Activated T-helper 1 cell treated with Interleukin-2 at 50 U/mL for 16 hours (primary cell): ENCODE results near the gene SIGLEC6.

Experiments
- DNase-seq: peaks from one replicate; pipeline ENCODE4 v3.0.0-alpha.2; 2020; ENCODE audit warnings: low read depth

The SIGLEC6 gene

DNA sequence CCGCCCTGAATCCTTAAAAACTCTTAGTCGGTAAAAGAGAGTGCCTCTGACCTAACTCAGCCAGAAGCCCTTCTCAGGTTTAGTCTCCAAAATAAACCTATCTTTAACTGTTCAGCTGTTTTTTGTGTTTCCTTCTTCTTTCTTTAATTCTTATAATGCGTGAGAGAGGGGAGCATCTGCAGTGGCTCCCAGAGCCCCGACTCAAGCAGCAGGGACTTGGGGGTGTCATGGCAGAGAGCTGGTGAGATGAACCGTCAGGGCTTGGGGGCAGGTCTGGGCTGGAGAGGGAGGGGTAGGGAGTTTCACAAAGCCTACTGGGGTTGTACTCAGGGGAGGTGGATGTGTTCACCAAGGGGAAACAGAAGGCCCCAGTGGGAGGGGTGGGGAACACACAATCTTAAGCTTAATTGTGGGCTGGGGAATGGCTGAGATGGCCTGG lies 16.8 kb upstream of the SIGLEC6 start:
- no peak for DNase-seq

DNA sequence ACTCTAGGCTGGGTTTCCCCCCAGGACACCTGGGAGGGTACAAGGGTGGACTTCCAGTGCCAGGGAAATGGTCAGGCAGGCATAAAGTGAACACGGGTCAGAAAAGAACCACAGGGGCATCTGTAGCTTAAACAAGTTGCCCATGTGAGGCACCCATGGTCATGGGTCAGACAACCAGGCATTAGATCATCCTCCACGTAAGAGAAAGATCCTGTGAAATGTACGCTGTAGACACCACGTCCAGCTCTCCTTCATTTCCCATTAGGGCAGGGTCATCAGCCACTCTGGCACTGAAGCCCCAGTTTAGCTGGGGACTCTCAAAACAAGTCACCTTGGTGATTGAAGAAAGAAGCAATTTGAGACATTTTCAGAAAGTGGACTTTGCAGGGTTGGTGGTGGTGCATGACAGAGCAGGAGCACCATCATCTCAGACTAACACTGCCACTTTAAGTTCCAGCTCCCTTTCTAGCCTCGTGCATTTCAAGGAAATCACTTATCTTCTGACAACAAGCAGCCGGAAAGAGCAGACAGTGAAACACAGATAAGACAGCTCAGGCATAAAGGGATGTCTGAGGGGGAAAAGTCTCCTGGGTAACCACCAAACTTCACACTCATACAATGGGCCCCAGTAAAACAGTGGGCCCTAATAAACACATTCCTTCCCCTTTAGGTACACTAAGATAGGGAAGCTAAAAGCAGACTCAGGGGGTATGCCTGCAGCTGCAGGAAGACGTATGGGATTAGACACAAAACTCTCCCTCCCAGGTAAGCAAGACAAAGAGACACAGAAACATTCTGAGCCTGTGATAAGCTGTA lies 16.1 kb upstream of the SIGLEC6 start:
- DNase-seq = no peak

DNA sequence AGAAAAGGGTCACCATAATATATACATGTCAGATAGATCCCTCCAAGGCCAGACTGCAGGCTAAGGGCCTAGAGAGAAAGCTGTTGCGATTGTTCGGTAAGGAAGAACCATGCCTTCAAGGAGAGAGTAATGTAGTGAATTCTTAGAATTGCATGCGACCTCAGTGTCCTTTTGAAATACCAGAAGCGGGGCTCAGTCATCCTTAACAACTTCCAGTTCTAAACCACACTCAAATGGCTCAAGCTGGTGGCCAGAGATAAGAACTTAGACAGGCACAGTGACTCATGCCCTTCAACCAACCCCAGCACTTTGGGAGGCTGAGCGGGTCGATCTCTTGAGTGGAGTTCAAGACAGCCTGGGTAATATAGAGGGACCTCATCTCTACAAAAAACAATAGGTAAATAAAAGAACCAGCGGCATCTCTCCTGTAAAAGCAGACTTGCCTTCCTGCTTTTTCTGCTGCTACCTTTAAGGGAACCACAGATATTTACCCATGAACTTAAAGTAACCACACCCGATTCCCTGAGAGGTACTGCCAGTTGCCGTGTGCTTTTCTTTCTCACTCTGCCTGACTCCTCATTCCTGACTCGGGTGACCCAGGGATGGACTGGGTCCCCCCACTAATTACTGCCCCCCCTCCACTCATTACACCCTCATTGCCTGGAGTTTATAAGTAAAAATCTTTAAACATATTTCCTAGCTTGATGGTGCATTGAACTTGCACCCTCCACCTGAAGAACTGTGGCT lies 15.4 kb upstream of the SIGLEC6 start:
- DNase-seq = no peak

DNA sequence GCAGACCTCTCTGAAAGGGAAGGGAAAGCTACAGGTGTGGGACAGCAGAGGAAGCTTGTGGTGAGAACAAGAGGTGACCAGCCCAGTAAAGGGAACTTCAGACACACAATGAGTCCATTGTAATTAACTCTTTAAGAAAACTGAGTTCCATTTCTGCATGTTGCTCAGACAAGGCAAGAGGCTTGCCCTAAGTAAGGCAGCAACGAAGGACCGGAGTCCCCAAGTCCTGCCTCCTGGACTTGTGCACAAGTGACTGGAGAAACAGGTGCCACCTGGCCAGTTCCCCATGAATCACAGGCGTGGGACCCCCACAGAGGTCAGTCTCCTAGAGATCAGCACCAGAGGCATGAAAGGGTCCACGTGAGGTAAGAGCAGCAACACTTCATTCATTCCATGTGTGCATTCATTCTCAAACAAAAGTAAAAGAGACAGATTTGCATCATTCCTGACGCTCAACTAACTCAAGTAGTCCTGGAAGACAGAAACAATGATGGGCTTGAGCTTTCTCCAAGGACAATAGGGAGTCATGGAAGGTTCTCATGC lies 14.7 kb upstream of the SIGLEC6 start:
- DNase-seq = no peak

DNA sequence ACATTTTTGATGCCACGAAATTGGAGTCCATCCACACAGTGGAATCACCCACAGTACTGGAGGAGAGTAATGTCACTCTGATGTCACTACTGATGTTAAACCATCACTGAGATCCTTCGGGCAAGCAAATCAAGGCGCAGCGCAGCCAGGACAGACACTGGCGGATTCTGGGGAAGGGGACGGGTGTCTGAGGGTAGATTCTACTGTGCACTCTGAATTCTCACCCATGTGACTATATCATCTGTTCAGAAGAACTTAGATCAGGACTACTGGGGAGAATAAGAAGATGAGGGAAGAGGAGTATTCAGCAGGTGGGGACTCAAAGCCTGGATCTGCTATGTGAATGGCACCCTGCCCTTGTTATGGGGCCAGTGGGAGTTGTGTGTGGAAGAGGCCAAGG lies 12.6 kb upstream of the SIGLEC6 start:
- DNase-seq = no peak

DNA sequence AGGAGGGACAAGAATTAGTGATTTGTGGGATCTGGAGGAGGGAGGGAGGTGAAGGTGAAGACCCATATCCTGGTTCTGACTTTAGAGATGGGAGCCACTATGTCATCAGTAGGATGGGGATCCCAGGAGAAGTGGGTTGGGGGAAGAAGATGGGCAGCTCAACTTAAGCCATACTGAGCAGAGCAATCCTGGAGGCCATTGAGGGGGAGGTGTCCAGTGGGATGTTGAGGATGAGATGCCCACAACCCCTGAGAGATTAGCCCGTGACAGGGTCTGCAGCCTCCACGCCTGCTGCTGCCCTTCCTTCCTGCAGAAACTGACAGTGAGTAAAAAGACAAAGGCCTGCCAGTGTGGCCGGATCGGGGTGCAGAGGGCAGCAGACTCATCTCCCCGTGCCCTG lies 11.2 kb upstream of the SIGLEC6 start:
- no peak for DNase-seq

DNA sequence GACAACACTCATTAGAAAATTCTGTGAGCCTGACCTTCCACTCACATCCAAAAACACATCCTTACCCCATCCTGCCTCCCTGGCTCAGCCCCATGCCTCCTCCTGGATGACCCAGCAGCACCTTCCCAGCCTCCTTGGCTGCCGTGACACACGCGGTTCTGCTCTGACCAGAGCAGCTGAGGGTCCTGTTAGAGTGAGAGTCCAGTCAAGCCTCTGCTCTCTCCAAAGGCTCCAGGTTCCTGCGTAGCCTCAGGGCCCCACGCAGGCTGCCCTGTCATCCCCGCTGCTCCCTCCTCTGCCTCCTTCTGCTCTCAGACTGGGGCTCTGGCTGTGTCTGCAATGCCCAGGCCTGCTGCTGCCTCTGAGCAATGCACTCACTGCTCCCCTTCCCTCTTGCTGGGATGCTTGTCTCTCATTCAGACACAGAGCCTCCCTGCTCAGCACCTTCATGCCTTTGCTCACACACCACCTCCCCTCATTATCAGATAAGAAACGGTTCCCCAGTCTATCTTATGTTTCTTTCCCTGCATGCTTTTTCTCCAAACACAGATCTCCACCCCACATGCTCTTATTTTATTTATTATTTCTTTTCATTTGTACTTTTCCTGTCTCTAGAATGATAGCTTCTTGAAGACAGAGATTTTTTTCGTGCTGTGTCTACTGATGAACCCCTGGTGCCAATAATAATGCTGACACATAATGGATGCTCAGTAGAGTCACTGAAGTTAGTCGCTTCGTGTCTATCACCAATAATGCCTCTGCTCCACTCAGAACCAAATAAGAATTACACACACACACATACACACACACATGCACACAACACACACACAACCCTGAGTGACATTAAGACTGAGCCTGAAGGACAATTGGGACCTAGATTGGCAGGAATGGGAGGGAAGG lies 10.2 kb upstream of the SIGLEC6 start:
- no peak for DNase-seq

DNA sequence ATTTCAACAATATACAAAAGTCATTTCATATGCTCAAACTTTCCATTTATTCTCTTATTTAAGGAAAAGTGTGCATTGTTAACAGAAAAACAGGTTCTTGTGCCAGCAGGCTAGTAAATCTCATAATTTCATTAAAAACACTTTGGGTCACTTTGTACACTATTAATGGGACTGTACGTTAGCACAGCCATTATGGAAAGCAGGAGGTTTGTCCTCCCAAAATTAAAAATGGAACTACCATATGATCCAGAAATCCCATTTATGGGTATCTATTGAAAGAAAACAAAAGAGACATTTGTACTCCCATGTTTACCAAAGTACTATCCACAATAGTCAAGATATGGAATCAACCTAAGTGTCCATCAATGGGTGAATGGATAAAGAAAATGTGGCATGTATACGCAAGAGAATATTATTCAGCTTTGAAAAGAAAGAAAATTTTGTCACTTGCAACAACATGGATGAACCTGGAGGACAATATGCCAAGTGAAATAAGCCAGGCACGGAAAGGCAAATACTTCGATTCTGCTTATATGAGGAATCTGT lies 8.4 kb upstream of the SIGLEC6 start:
- DNase-seq = no peak

DNA sequence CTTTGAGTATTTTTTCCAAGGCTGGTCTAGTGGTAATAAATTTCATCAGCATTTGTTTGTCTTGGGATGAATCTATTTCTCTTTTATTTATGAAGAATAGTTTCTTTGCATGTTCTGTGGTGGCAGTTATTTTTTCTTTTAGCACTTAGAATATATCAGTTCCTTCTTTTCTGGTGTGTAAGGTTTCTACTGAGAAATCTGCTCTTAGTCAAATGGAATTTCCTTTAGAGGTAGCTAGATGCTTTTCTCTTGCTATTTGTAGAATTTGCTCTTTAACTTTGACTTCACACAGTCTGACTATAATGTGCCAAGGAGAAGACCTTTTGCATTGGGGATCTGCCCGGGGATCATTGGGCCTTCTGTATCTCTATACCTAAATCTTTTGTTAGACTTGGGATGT lies 4.1 kb upstream of the SIGLEC6 start:
- DNase-seq = no peak

DNA sequence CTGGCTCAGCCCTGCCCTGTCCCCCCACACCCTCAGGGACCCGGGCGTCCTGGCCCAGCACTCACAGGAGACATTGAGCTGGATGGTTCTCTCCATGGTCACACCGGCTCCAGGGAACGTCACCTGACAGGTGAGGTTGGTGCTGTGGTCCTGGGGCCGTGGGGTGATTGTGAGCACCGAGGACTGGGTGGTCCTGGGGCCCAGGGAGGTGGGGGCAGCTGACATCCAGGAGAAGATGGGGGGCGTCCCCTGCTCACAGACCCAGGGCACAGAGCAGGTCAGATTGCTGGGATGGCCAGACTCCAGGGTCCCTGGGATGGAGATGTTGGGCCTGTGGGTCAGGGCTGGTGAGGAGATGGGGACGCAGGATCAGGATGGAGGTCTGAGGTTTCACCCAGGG lies 854 bp downstream of the SIGLEC6 start:
- no peak for DNase-seq

DNA sequence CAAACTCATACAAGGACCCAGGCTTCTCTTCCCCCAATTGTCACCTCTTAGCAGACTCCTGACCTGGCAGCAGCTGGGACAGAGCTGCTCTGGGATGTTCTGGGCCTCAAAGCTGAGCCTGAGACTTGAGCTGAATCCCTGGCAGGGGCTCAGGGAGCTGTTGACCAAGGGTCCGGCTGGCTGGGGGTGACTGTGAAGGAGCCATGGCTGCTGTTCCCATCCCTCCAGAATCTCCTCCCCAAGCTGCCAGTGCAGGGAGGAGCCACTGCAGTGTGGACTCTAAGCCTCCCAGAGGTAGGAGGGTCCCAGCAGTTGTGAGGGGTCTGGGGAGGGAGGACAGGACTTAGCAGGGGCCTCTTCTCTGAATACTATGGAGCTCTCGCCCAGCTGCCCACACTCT lies 2.2 kb downstream of the SIGLEC6 start:
- DNase-seq = no peak

DNA sequence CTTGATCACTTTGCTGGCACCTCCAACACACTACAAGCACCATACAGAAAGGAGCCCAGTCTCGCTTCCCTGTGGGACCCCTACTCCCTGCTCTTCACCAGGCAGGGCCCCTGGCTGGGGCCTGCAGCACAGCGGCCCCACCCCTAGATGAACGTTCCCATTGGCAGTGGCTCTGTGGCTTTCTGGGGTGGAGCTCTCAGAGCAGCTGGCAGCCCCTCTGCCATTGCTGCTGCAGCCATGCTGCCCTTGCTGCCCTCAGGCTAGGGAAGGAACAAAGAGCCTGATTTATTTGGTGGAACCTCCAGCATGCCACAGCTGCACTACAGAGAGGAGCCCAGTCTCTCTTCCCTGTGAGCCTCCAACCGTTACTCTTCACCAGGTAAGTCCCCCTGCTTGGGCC lies 5.8 kb downstream of the SIGLEC6 start:
- no peak for DNase-seq

DNA sequence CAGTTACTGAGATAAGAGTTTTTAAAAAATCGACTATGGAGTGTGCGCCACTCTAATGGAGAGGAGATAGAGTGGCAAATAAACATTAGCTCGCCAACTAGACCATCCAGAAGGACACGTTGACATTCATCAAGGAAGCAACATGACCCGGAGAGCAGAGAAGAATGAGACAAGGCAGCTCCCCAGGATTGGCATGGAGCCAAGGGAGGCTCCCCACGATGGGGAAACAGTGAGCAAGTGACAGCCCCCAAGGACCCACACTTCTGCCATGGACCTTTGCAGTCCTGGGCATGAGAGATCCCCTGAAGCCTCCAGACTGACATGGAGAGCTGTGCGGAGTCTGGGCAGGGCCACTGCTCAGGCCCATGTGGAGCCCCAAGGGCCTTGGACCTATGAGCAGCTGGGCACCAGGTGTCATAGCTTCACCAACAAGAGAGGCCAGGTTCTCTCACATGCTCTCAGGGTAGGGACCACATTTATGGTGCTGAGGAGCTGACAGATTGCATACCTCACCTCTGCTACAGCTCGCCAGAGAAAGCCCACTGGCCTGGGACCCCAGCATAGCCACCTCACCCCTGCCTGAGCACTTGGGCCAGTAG lies 6.7 kb downstream of the SIGLEC6 start:
- DNase-seq = no peak

DNA sequence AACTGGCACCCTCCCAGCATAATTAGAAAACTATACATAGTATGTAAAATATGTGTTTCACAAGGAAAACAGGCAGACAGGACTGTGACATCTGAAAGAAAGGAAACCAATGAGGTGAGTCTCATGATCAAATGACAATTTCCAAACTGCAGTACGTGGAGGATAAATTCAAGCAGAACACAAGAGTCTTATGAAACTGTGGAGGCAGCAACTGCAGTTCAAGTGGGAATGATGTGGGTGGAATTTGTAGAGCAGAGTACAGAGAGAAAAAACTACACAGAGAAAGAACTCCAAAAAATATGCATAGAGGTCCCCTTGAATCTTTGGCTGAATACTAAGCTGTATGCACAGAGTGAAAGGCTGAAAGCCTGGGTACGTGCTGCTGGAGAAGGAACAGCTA lies 9.7 kb downstream of the SIGLEC6 start:
- no peak for DNase-seq

DNA sequence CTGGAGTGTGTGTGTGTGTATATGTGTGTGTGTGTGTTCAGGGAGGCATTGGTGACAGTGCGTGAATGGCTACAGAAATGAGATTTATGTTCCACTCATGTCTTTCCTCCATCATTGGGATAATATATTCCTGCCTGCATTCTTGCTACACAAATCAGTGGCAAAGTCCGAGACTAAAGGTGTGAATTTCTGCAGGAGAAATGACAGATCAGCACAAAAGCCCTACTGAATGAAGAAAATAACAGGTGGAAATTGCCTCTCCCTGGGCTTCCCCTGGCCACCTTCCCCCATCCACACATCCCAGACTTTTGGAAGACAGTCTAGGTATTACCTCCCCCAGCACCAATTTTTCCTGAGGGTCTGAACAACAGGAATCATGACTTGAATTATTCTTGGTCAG lies 10.1 kb downstream of the SIGLEC6 start:
- DNase-seq = no peak

DNA sequence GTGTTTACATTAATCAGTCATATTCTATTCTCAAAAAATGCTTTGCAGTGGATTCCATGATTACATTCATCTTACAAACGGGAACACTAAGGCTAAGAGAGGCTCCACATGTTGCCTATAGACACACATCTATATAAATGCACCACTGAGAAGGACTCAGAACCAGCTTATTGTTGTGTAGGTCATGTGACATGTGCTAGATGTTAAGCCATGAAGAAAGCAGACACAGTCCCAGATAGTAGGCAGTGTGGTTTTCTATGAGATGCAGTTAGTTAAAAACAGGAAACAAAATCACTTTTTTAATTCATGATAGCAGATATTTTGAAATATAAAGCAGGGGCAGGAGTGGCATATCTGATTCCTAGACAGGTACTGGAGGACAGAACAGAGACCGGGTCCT lies 10.7 kb downstream of the SIGLEC6 start:
- DNase-seq = no peak

DNA sequence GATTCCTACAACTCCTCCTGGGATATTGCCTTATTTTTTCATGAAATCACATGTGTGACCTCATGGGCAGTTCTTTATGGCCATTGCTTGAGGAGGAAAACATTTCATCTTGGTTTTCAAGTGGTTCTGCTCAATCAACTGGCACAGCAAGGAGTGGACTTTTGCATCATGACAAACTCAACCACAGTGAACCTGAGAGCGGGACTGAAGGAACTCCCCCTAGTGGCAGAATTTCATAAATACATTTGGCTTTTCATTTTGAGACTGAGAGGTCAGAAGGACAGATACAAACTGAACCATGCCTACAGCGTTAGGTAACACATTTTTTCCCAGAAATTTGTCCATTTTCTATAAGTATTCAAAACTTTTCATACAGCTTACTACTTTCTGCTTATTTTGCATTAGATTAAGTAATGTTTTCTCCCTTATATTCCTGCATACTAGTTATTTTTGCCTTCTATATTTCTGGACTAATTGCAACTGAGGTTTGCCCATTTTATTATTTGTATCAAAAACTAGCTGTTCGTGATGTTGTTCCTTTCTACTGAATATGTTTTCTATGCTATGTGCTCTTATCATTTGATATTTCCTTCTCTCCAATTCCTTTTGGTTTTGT lies 16.5 kb downstream of the SIGLEC6 start:
- DNase-seq = no peak

DNA sequence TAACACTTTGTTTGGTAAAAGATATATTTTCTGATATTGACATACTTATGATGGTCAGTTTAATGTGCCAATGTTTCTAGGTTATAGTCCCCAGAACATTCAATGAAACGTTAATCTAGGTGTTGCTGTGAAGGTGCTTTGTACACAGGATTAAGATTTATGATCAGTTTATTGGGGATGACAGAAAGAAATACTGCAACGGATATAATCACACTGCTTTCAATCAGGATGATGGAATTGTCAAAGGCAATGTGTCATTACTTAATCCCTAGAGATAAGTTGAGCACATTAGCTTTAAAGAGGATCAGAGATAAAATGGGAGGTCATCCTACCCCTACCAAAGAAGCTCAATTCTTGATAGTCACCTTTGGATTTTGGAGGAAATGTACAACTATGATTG lies 17.5 kb downstream of the SIGLEC6 start:
- no peak for DNase-seq

DNA sequence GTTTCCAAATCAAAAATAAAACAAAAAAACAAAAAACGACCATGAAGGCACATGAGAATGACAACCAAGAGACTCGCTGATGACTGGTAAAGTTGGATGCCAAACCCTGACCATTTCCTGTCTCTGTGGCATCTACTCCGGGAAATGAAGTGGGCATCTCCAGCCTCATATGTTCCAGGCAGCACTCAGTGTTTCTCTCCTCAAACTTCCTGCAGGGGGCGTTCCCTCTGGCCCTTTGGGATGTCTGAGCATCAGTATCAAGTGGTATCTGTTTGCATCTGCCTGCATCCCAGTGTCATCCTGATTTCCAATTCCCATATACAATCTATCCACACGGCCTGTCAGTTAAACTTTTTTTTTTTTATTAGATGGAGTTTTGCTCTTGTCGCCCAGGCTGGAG lies 20.1 kb downstream of the SIGLEC6 start:
- no peak for DNase-seq

DNA sequence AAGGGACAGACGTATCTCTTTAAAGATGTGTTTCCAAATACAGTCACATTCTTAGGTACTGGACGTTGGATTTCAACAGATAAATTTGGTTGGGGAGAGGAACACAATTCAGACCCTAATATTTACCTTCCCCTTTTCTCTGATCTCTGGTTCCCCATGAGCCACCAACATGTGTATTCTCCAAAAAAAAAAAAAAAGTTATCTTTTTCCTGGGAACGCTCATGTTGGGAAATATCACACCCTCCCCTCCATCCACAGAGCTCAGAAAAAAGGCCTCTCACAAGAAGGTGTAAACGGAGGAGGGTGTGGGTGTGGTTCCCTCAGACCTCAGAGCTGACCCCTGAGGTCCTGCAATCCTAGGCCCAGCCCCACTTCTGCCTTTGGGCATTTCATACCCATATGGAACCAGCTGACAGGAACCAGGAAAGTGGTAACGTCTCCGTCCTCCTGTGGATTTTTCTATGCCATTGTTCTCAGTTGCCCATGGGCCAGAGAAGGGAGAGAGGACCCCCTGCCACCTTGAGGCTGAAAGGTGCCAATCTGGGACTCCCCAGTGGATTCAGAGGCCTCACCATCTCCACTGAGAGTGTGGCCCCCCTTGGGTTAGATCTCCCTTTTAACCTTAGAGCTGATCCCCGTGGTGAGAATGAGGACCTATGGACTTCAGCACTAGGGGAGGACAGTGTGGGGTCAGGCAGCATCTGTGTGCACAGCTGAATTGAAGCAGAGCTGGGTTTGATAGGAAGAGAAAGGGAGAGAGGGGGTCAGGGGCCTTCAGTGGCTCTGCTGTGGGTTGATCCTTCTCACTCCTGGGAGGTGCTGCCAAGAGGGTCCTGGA lies 21.4 kb downstream of the SIGLEC6 start:
- no peak for DNase-seq
